Measurements from ENCODE around the gene KLK10. TPM values are rescaled to one million over a fixed set of nuclear protein-coding genes. Genes with fewer than 3 reads are reported as not detected.

The KLK10 gene
- total RNA-seq, 4 donors from 2014 or later, result 1.6 TPM; not detected in 3

DNA sequence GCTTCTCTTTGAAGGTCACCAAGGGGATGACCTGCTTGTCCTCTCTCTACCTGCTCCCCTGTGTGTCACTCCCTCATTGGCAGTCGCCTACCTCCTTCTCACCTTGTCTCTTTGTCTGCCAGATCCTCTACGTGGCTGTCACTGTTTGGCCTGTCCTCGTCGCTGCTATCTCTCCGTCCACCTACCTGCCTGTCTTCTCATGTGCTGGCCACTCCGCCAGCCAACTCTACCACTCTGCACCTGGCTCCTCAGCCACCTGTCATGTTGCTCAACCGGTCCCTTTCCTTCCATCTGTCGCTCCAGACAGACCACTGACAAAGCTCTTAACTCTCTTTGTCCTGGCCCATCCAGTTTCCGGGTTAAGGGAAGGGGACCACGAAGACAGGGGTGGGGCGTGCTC, 15.2 kb upstream of the KLK10 start, which contains the start of gene KLK12:
Gene KLK12, minus strand, starts transcription at position 299 of the 400 bp plus-strand sequence. CDS start 381 bp downstream, outside the sequence.
- no peak within 1 kb of the TSS for H3K27ac ChIP-seq
- TF ChIP-seq, protein P1, sequence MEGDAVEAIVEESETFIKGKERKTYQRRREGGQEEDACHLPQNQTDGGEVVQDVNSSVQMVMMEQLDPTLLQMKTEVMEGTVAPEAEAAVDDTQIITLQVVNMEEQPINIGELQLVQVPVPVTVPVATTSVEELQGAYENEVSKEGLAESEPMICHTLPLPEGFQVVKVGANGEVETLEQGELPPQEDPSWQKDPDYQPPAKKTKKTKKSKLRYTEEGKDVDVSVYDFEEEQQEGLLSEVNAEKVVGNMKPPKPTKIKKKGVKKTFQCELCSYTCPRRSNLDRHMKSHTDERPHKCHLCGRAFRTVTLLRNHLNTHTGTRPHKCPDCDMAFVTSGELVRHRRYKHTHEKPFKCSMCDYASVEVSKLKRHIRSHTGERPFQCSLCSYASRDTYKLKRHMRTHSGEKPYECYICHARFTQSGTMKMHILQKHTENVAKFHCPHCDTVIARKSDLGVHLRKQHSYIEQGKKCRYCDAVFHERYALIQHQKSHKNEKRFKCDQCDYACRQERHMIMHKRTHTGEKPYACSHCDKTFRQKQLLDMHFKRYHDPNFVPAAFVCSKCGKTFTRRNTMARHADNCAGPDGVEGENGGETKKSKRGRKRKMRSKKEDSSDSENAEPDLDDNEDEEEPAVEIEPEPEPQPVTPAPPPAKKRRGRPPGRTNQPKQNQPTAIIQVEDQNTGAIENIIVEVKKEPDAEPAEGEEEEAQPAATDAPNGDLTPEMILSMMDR (IDR thresholded peaks at IDR 0.05 in 4 of 5, conservative IDR thresholded peaks at IDR 0.05 in 1 of 5), result no peak
- TF ChIP-seq POLR2A (IDR thresholded peaks at IDR 0.05), result no peak
- H3K36me3 ChIP-seq, result no peaks in the 10 kb centered on the region
- intact Hi-C loops (cut with DNase I; ENCODE audit: low total_unique reads), result no loop called here
- H3K9me3 ChIP-seq, result no peaks in the 10 kb centered on the region
- in situ Hi-C loops (cut with MboI; ENCODE audit: low sequenced_read_pairs in 4 of 4), result no loop called here
- DNase-seq (no peak), ATAC-seq (no peak)
- H3K4me3 ChIP-seq, result no peak within 1 kb of the TSS
- H3K27me3 ChIP-seq, result no peaks in the 10 kb centered on the region
- no peaks in the 10 kb centered on the region for H3K4me1 ChIP-seq

DNA sequence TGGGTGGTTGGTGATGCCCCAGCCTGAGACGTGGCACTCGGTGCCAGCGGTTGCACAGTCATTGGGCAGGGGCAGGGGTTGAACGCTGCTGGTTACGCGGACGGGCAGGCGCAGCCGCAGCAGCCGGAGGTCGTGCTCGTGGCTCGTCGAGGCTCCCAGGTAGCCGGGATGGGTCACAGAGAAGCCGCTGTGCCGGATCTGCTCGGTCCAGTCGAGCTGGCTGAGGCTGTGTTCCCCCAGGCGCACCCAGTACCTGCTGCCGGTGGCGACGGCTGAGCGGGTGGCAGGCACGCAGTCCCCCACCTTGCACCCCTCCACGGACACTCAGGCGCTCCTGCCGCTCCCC, 12.3 kb upstream of the KLK10 start:
- Histone ChIP-seq H3K9me3 (no peaks in the 10 kb centered on the region), H3K36me3 (no peaks in the 10 kb centered on the region), H3K27ac (no peak overlapping the region), H3K4me3 (no peak overlapping the region), H3K4me1 (no peaks in the 10 kb centered on the region), H3K27me3 (no peaks in the 10 kb centered on the region)
- in situ Hi-C loops (cut with MboI; ENCODE audit: low sequenced_read_pairs in 4 of 4), result no loop called here
- no peak for DNase-seq
- no peak for TF ChIP-seq POLR2A (IDR thresholded peaks at IDR 0.05)
- TF ChIP-seq, protein P1 (IDR thresholded peaks at IDR 0.05 in 4 of 5, conservative IDR thresholded peaks at IDR 0.05 in 1 of 5), result no peak
- intact Hi-C loops (cut with DNase I; ENCODE audit: low total_unique reads), result no loop called here
- ATAC-seq, result no peak

DNA sequence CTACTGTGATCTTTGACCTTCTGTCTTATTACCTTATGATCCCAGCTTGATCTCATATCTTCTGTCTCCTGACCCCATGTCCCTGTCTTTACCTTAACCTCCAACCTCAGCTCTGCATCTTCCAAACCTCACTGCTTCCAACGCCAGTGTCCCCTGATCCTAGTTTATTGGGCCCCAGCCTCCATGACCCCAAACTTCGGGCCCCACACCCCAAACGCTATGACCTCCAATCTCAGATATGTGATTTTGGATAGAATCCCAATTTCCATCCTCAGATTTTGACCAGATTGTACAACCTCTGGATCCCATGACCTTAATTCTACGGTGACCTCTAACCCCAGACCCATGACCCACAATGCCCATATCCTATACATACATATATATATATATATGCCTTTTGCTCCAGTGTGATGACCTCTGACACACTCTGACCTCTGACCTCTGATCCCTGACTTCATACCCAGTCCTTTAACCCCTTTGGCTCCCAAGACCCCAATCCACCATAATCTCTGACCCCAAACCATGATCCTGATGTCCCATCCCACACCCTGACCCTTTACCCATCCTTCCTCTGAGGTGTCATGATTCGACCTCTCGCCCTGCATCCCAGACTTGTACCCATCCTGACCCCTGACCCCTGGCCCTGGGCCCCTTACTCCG, 11.8 kb upstream of the KLK10 start:
- ATAC-seq, result no peak
- H3K4me1 ChIP-seq, result no peaks in the 10 kb centered on the region
- no peaks in the 10 kb centered on the region for H3K27me3 ChIP-seq
- intact Hi-C loops (cut with DNase I; ENCODE audit: low total_unique reads), result no loop called here
- H3K4me3 ChIP-seq, result no peak overlapping the region
- no peaks in the 10 kb centered on the region for H3K36me3 ChIP-seq
- no peak for DNase-seq
- in situ Hi-C loops (cut with MboI; ENCODE audit: low sequenced_read_pairs in 4 of 4), result no loop called here
- no peak for TF ChIP-seq POLR2A (IDR thresholded peaks at IDR 0.05)
- TF ChIP-seq, protein P1 (IDR thresholded peaks at IDR 0.05 in 4 of 5, conservative IDR thresholded peaks at IDR 0.05 in 1 of 5), result no peak
- no peaks in the 10 kb centered on the region for H3K9me3 ChIP-seq
- H3K27ac ChIP-seq, result no peak overlapping the region

DNA sequence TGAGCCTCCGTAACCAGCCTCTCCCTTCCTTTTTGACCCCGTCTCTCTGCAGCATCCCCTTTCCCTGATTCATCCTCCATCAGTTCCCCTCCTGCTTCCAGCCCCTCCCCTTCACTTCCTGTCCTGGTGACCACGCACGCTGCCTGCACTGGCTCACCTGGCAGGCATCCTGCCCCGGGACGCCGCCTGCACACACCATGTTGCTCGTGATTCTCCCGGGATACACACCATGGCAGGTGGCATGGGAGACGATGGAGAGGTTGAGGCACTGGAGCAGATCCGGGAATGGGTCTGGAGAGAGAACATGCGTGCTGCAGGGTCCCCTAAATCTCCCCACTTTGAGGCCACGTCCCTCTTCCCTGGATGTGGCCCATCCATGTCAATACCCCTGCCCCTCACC, 11.1 kb upstream of the KLK10 start:
- H3K4me3 ChIP-seq, result no peak overlapping the region
- TF ChIP-seq, protein P1 (IDR thresholded peaks at IDR 0.05 in 4 of 5, conservative IDR thresholded peaks at IDR 0.05 in 1 of 5), result no peak
- no peak for TF ChIP-seq POLR2A (IDR thresholded peaks at IDR 0.05)
- in situ Hi-C loops (cut with MboI; ENCODE audit: low sequenced_read_pairs in 4 of 4), result no loop called here
- no peak for DNase-seq
- H3K27me3 ChIP-seq, result no peaks in the 10 kb centered on the region
- no peak overlapping the region for H3K27ac ChIP-seq
- no peaks in the 10 kb centered on the region for H3K9me3 ChIP-seq
- no peak for ATAC-seq
- no peaks in the 10 kb centered on the region for H3K36me3 ChIP-seq
- no peaks in the 10 kb centered on the region for H3K4me1 ChIP-seq
- intact Hi-C loops (cut with DNase I; ENCODE audit: low total_unique reads), result no loop called here

DNA sequence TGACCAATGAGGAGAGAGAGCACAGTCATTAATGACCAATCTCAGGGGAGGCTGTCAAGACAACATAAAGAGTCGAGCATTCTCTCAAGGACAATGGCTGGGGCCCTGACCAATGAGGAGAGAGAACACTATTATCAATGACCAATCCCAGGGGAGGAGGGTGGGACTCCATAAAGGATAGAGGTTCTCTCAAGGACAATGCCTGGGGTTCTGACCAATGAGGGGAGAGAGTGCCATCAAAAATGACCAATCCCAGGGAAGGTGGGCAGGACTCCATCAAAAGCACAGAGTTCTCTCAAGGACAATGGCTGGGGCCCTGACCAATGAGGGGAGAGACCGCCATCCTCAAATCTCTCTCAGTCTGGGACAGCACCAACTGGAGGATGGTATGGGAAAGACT, 10.2 kb upstream of the KLK10 start:
- in situ Hi-C loops (cut with MboI; ENCODE audit: low sequenced_read_pairs in 4 of 4), result no loop called here
- Histone ChIP-seq H3K4me1 (no peaks in the 10 kb centered on the region), H3K9me3 (no peaks in the 10 kb centered on the region), H3K36me3 (no peaks in the 10 kb centered on the region), H3K27ac (no peak overlapping the region), H3K4me3 (no peak overlapping the region), H3K27me3 (no peaks in the 10 kb centered on the region)
- intact Hi-C loops (cut with DNase I; ENCODE audit: low total_unique reads), result no loop called here
- TF ChIP-seq, protein P1 (IDR thresholded peaks at IDR 0.05 in 4 of 5, conservative IDR thresholded peaks at IDR 0.05 in 1 of 5), result no peak
- no peak for TF ChIP-seq POLR2A (IDR thresholded peaks at IDR 0.05)
- DNase-seq (no peak), ATAC-seq (no peak)
